ENCODE measurements around the gene UNC13A.

Gene UNC13A

GRCh38 chr19:17648097-17648660 lies 40.0 kb downstream of the UNC13A start:
- H3K9ac ChIP-seq (ENCODE audit: low read length) = no peak overlapping the region
- no peaks in the 10 kb centered on the region for H3K9me3 ChIP-seq (ENCODE audit: insufficient read depth, low read length)
- no peak overlapping the region for H3K4me3 ChIP-seq (ENCODE audit: insufficient read depth, low read length, poor library complexity, severe bottlenecking)
- no peak for TF ChIP-seq CTCF (IDR thresholded peaks at IDR 0.05; ENCODE audit: insufficient read depth, low read length, poor library complexity, severe bottlenecking)
- no peak for TF ChIP-seq EZH2phosphoT487 (conservative IDR thresholded peaks at IDR 0.05; ENCODE audit: low read length)
- H3K4me2 ChIP-seq (ENCODE audit: low read depth, low read length, poor library complexity, severe bottlenecking) = no peak overlapping the region
- no peaks in the 10 kb centered on the region for H3K36me3 ChIP-seq (ENCODE audit: low read length)
- H4K20me1 ChIP-seq (ENCODE audit: low read depth, low read length) = no peaks in the 10 kb centered on the region
- no peaks in the 10 kb centered on the region for H3K9me2 ChIP-seq (replicated peaks; ENCODE audit: insufficient read depth, low read length)
- H3K27ac ChIP-seq (ENCODE audit: low read depth, low read length) = no peak overlapping the region
- no peaks in the 10 kb centered on the region for H3F3A ChIP-seq (ENCODE audit: insufficient read depth)
- H3K79me2 ChIP-seq (ENCODE audit: insufficient read depth, low read length) = no peaks in the 10 kb centered on the region
- no peaks in the 10 kb centered on the region for H3K27me3 ChIP-seq (ENCODE audit: low read length)
- H2AFZ ChIP-seq (ENCODE audit: low read depth, low read length, severe bottlenecking) = no peak overlapping the region

- Histone ChIP-seq H3K27ac (ENCODE audit: low read depth, low read length) (no peak overlapping the region), H3K9me2 (replicated peaks; ENCODE audit: insufficient read depth, low read length) (no peaks in the 10 kb centered on the region), H3K27me3 (ENCODE audit: low read length) (no peaks in the 10 kb centered on the region), H3K9ac (ENCODE audit: low read length) (no peak overlapping the region), H3F3A (ENCODE audit: insufficient read depth) (no peaks in the 10 kb centered on the region), H2AFZ (ENCODE audit: low read depth, low read length, severe bottlenecking) (no peak overlapping the region), H3K9me3 (ENCODE audit: insufficient read depth, low read length) (no peaks in the 10 kb centered on the region), H3K4me3 (ENCODE audit: insufficient read depth, low read length, poor library complexity, severe bottlenecking) (no peak overlapping the region), H3K36me3 (ENCODE audit: low read length) (no peaks in the 10 kb centered on the region), H3K4me2 (ENCODE audit: low read depth, low read length, poor library complexity, severe bottlenecking) (no peak overlapping the region), H3K79me2 (ENCODE audit: insufficient read depth, low read length) (no peaks in the 10 kb centered on the region), H4K20me1 (ENCODE audit: low read depth, low read length) (no peaks in the 10 kb centered on the region)
- TF ChIP-seq EZH2phosphoT487 (conservative IDR thresholded peaks at IDR 0.05; ENCODE audit: low read length) (no peak), CTCF (IDR thresholded peaks at IDR 0.05; ENCODE audit: insufficient read depth, low read length, poor library complexity, severe bottlenecking) (no peak)
Observed at GRCh38 chr19:17647071-17648020, 40.8 kb downstream of the UNC13A start.

- Histone ChIP-seq H3K9ac (ENCODE audit: low read length) (no peak overlapping the region), H3K4me2 (ENCODE audit: low read depth, low read length, poor library complexity, severe bottlenecking) (no peak overlapping the region), H2AFZ (ENCODE audit: low read depth, low read length, severe bottlenecking) (no peak overlapping the region), H3K27ac (ENCODE audit: low read depth, low read length) (no peak overlapping the region), H3K9me2 (replicated peaks; ENCODE audit: insufficient read depth, low read length) (no peaks in the 10 kb centered on the region), H3K4me3 (ENCODE audit: insufficient read depth, low read length, poor library complexity, severe bottlenecking) (no peak overlapping the region), H3K36me3 (ENCODE audit: low read length) (no peaks in the 10 kb centered on the region), H3F3A (ENCODE audit: insufficient read depth) (no peaks in the 10 kb centered on the region), H3K27me3 (ENCODE audit: low read length) (no peaks in the 10 kb centered on the region), H3K79me2 (ENCODE audit: insufficient read depth, low read length) (no peaks in the 10 kb centered on the region), H4K20me1 (ENCODE audit: low read depth, low read length) (no peaks in the 10 kb centered on the region), H3K9me3 (ENCODE audit: insufficient read depth, low read length) (no peaks in the 10 kb centered on the region)
- TF ChIP-seq CTCF (IDR thresholded peaks at IDR 0.05; ENCODE audit: insufficient read depth, low read length, poor library complexity, severe bottlenecking) (peak; percentile 21), EZH2phosphoT487 (conservative IDR thresholded peaks at IDR 0.05; ENCODE audit: low read length) (no peak)
Observed at GRCh38 chr19:17646441-17646840, 41.7 kb downstream of the UNC13A start.
